GM10266 (cell line): ENCODE results near the gene ITGA2.

Source experiments
- DNase-seq: peaks from one replicate; pipeline ENCODE4 v3.0.0; 2012; ENCODE audit errors: extremely low spot score
- CTCF ChIP-seq: IDR thresholded peaks from 2 replicates; pipeline ENCODE4 v1.5.1; 2012; ENCODE audit warnings: mild to moderate bottlenecking, low read depth; ENCODE audit not compliant: control insufficient read depth, insufficient read depth; ENCODE audit errors: missing control alignments

ITGA2 gene

GRCh38 chr5:53053364-53053763, 64.2 kb downstream of the ITGA2 start:
- DNase-seq: no peak
- no peak for TF ChIP-seq CTCF

GRCh38 chr5:53055365-53055764, 66.2 kb downstream of the ITGA2 start:
- DNase-seq: no peak
- TF ChIP-seq CTCF: no peak

GRCh38 chr5:53059281-53059680, 70.1 kb downstream of the ITGA2 start:
- DNase-seq: no peak
- TF ChIP-seq CTCF: no peak

- DNase-seq: no peak
- TF ChIP-seq CTCF: no peak
These were observed 74.0 kb downstream of the ITGA2 start for GRCh38 chr5:53063176-53063575.

GRCh38 chr5:53063791-53064190, 74.6 kb downstream of the ITGA2 start:
- no peak for DNase-seq
- no peak for TF ChIP-seq CTCF

GRCh38 chr5:53066088-53066487, 76.9 kb downstream of the ITGA2 start:
- DNase-seq: no peak
- TF ChIP-seq CTCF: no peak

GRCh38 chr5:53067641-53068040, 78.5 kb downstream of the ITGA2 start:
- TF ChIP-seq CTCF: no peak
- no peak for DNase-seq
